ENCODE measurements around the gene LHX1.

DNA sequence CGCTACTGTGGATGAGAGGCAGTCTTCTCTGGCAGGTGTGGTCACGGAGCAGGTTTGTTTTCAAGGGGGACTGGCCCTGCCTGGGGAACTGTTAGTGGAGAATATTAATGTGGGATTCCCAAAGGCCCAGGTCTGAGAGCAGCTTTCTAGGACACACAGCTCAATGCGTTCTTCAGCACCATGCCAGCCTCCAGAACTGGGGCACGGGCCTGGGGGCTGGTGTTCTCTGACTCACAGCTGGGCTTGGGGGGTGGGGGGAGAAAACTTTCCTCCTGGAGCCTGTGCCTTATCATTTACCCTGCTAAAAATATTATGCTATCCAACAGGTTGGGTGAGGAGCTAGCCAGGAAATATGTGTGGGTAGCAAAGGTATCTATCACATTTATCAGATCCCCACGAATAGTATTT lies 13.5 kb upstream of the LHX1 start:
- TF ChIP-seq, protein P1, sequence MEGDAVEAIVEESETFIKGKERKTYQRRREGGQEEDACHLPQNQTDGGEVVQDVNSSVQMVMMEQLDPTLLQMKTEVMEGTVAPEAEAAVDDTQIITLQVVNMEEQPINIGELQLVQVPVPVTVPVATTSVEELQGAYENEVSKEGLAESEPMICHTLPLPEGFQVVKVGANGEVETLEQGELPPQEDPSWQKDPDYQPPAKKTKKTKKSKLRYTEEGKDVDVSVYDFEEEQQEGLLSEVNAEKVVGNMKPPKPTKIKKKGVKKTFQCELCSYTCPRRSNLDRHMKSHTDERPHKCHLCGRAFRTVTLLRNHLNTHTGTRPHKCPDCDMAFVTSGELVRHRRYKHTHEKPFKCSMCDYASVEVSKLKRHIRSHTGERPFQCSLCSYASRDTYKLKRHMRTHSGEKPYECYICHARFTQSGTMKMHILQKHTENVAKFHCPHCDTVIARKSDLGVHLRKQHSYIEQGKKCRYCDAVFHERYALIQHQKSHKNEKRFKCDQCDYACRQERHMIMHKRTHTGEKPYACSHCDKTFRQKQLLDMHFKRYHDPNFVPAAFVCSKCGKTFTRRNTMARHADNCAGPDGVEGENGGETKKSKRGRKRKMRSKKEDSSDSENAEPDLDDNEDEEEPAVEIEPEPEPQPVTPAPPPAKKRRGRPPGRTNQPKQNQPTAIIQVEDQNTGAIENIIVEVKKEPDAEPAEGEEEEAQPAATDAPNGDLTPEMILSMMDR (IDR thresholded peaks at IDR 0.05), result no peak
- no peak for TF ChIP-seq SP1 (CRISPR knock-in tag; conservative IDR thresholded peaks at IDR 0.05)
- TF ChIP-seq, protein P2, sequence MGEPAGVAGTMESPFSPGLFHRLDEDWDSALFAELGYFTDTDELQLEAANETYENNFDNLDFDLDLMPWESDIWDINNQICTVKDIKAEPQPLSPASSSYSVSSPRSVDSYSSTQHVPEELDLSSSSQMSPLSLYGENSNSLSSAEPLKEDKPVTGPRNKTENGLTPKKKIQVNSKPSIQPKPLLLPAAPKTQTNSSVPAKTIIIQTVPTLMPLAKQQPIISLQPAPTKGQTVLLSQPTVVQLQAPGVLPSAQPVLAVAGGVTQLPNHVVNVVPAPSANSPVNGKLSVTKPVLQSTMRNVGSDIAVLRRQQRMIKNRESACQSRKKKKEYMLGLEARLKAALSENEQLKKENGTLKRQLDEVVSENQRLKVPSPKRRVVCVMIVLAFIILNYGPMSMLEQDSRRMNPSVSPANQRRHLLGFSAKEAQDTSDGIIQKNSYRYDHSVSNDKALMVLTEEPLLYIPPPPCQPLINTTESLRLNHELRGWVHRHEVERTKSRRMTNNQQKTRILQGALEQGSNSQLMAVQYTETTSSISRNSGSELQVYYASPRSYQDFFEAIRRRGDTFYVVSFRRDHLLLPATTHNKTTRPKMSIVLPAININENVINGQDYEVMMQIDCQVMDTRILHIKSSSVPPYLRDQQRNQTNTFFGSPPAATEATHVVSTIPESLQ (CRISPR knock-in tag; IDR thresholded peaks at IDR 0.05), result no peak
- no peak for TF ChIP-seq ATF3 (CRISPR knock-in tag; conservative IDR thresholded peaks at IDR 0.05)
- TF ChIP-seq TCF7 (CRISPR knock-in tag; IDR thresholded peaks at IDR 0.05; ENCODE audit: low read depth), result no peak
- TF ChIP-seq KAT7 (CRISPR knock-in tag; IDR thresholded peaks at IDR 0.05; ENCODE audit: borderline replicate concordance), result no peak
- no peak for TF ChIP-seq NFYB (CRISPR knock-in tag; conservative IDR thresholded peaks at IDR 0.05; ENCODE audit: low read depth)
- TF ChIP-seq USF1 (CRISPR knock-in tag; IDR thresholded peaks at IDR 0.05), result no peak
- TF ChIP-seq E2F4 (CRISPR knock-in tag; IDR thresholded peaks at IDR 0.05; ENCODE audit: borderline replicate concordance, low read depth), result no peak
- no peak for TF ChIP-seq TEAD4 (CRISPR knock-in tag; IDR thresholded peaks at IDR 0.05)
